Cardiac fibroblast (primary cell): ENCODE results near the gene STAG1.

Experiments used
- DNase-seq, 2 donors: peaks; one replicate each; pipeline versions ENCODE4 v3.0.0 to v3.0.0-alpha.2; 2010; ENCODE audit warnings: low read depth in 2 of 2
- H3K4me3 ChIP-seq, 2 donors: replicated peaks in 1 of 2; 1 replicate in 1 of 2; 2 replicates in 1 of 2; pipeline ENCODE4 v1.5.1; 2011; ENCODE audit warnings: low read depth in 2 of 2, low read length in 2 of 2, mild to moderate bottlenecking in 2 of 2, moderate library complexity in 1 of 2
- CTCF ChIP-seq: IDR thresholded peaks from one replicate; pipeline ENCODE4 v1.5.1; 2011; ENCODE audit warnings: low read depth, mild to moderate bottlenecking, low read length, inconsistent platforms

Gene STAG1

GRCh38 chr3:136783708-136784191, 31.6 kb upstream of the STAG1 start:
- H3K4me3 ChIP-seq, result no peak overlapping the region
- DNase-seq, result peak in 1 of 2 donors; percentile 38
- TF ChIP-seq CTCF, result no peak

- TF ChIP-seq CTCF, result no peak
- no peak for DNase-seq
- H3K4me3 ChIP-seq, result no peak overlapping the region
Observed at GRCh38 chr3:136780741-136781140, 28.6 kb upstream of the STAG1 start.

GRCh38 chr3:136778865-136779264, 26.7 kb upstream of the STAG1 start:
- DNase-seq, result peak in 1 of 2 donors; percentile 50
- no peak overlapping the region for H3K4me3 ChIP-seq
- TF ChIP-seq CTCF, result no peak

- no peak for TF ChIP-seq CTCF
- no peak overlapping the region for H3K4me3 ChIP-seq
- DNase-seq, result peak; percentile 16 to 34
Observed at GRCh38 chr3:136772709-136773108, 20.5 kb upstream of the STAG1 start.

GRCh38 chr3:136758160-136759102, 6.3 kb upstream of the STAG1 start:
- DNase-seq, result peak; percentile 46 to 70
- peak; percentile 52 for TF ChIP-seq CTCF
- H3K4me3 ChIP-seq, result peak overlapping the region in 1 of 2 donors; percentile 11

- no peak for TF ChIP-seq CTCF
- no peak for DNase-seq
- no peak overlapping the region for H3K4me3 ChIP-seq
Observed at GRCh38 chr3:136755192-136755591, 3.0 kb upstream of the STAG1 start.
